ENCODE results near the gene DAAM2. TPM values are rescaled to one million over a fixed set of nuclear protein-coding genes. Genes with fewer than 3 reads are reported as not detected.

Gene DAAM2
- polyA plus RNA-seq, 2 of the 4 experiments (the other 2 are of a cell fraction) = not detected

DNA sequence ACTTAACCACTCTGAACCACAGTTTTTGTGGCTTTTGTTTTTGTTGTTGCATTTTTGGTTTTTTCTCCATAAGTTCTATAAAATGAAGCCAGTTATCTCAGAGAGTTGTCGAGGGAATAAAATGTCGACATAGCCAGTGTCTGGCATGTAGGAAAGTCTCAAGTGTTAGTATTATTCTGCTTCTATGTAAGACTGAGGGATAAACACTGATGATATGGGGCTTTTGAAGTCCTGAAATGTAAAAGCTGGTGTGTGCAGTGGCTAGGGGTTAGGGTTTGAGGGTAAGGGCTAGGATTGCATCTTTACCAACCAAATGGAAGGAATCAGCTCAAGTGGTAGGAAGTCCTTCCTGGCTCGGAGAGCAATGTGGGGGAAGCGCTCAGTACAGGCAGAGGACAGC is 59.2 kb downstream of the DAAM2 start:
- DNase-seq (ENCODE audit: low read depth in 1 of 2, low spot score in 1 of 2) = no peak
- no peaks in the 10 kb centered on the region for H3K4me1 ChIP-seq
- POLR2A ChIA-PET = no interaction called here
- FAIRE-seq = no peak
- 43% methylated on average over 4 of the region's 4 CpGs for WGBS (ENCODE audit: missing lambda C conversion rate)
- CTCF ChIA-PET = no interaction called here
- ATAC-seq = no peak
- TF ChIP-seq ZC3H11A (IDR thresholded peaks at IDR 0.05) (no peak), SREBF2 (IDR thresholded peaks at IDR 0.05) (no peak), CBX8 (IDR thresholded peaks at IDR 0.05) (no peak), CHD4 (IDR thresholded peaks at IDR 0.05; ENCODE audit: borderline replicate concordance) (no peak), EHMT2 (IDR thresholded peaks at IDR 0.05; ENCODE audit: low read depth) (no peak), HDAC2 (IDR thresholded peaks at IDR 0.05) (no peak), JUNB (IDR thresholded peaks at IDR 0.05) (no peak), BHLHE40 (IDR thresholded peaks at IDR 0.05; ENCODE audit: low read depth, low read length) (no peak), FOXS1 (CRISPR knock-in tag; IDR thresholded peaks at IDR 0.05) (no peak), RFX5 (IDR thresholded peaks at IDR 0.05) (no peak), ESRRA (IDR thresholded peaks at IDR 0.05; ENCODE audit: borderline replicate concordance, low read length) (no peak), NFE2L2 (conservative IDR thresholded peaks at IDR 0.05; ENCODE audit: low read length) (no peak), CEBPB (IDR thresholded peaks at IDR 0.05) (no peak), TFCP2L1 (CRISPR knock-in tag; IDR thresholded peaks at IDR 0.05) (no peak)
- TF ChIP-seq, protein P1, sequence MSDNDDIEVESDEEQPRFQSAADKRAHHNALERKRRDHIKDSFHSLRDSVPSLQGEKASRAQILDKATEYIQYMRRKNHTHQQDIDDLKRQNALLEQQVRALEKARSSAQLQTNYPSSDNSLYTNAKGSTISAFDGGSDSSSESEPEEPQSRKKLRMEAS (IDR thresholded peaks at IDR 0.05) = no peak
- no peak overlapping the region for H3K4me3 ChIP-seq
- no peaks in the 10 kb centered on the region for H3K9me3 ChIP-seq
- no peak overlapping the region for H3K4me2 ChIP-seq
- no peak overlapping the region for H3K27ac ChIP-seq

- POLR2A ChIA-PET = no interaction called here
- Histone ChIP-seq H3K9me3 (no peaks in the 10 kb centered on the region), H3K4me1 (no peaks in the 10 kb centered on the region), H3K4me2 (no peak overlapping the region), H3K4me3 (no peak overlapping the region), H3K27ac (no peak overlapping the region)
- CTCF ChIA-PET = interaction anchor here (1.5 kb wide), 1 partner anchor 17 kb away, joined by 3 read pairs; no protein-coding TSS in a partner anchor
- FAIRE-seq = no peak
- no peak for ATAC-seq
- TF ChIP-seq, protein P1 (IDR thresholded peaks at IDR 0.05) = no peak
- no peak for TF ChIP-seq EHF (CRISPR knock-in tag; IDR thresholded peaks at IDR 0.05)
- 44% methylated on average over 6 of the region's 9 CpGs for WGBS (ENCODE audit: missing lambda C conversion rate)
- no peak for DNase-seq (ENCODE audit: low read depth in 1 of 2, low spot score in 1 of 2)
These were observed 60.1 kb downstream of the DAAM2 start for GRCh38 chr6:39852324-39852723.

- Histone ChIP-seq H3K4me2 (no peak overlapping the region), H3K27ac (no peak overlapping the region), H3K4me1 (no peaks in the 10 kb centered on the region), H3K9me3 (no peaks in the 10 kb centered on the region), H3K4me3 (no peak overlapping the region)
- DNase-seq (ENCODE audit: low read depth in 1 of 2, low spot score in 1 of 2) (no peak), FAIRE-seq (no peak), ATAC-seq (no peak)
- ChIA-PET POLR2A (no interaction called here), CTCF (interaction anchor here (1.2 kb wide), 1 partner anchor 12 kb away, joined by 4 read pairs; no protein-coding TSS in a partner anchor)
- TF ChIP-seq ESRRA (IDR thresholded peaks at IDR 0.05; ENCODE audit: borderline replicate concordance, low read length) (no peak), EHMT2 (IDR thresholded peaks at IDR 0.05; ENCODE audit: low read depth) (no peak), NFE2L2 (conservative IDR thresholded peaks at IDR 0.05; ENCODE audit: low read length) (no peak), TFCP2L1 (CRISPR knock-in tag; IDR thresholded peaks at IDR 0.05) (no peak), GATA3 (IDR thresholded peaks at IDR 0.05; ENCODE audit: borderline replicate concordance) (no peak), HDAC2 (IDR thresholded peaks at IDR 0.05) (no peak), ZSCAN20 (CRISPR knock-in tag; IDR thresholded peaks at IDR 0.05) (no peak), TP53 (CRISPR knock-in tag; IDR thresholded peaks at IDR 0.05) (no peak), ATOH8 (CRISPR knock-in tag; IDR thresholded peaks at IDR 0.05; ENCODE audit: low read depth) (no peak), HEYL (CRISPR knock-in tag; IDR thresholded peaks at IDR 0.05) (no peak), PBX3 (IDR thresholded peaks at IDR 0.05) (no peak), MAZ (IDR thresholded peaks at IDR 0.05; ENCODE audit: borderline replicate concordance, low read depth, low read length) (no peak)
- TF ChIP-seq, protein P2, sequence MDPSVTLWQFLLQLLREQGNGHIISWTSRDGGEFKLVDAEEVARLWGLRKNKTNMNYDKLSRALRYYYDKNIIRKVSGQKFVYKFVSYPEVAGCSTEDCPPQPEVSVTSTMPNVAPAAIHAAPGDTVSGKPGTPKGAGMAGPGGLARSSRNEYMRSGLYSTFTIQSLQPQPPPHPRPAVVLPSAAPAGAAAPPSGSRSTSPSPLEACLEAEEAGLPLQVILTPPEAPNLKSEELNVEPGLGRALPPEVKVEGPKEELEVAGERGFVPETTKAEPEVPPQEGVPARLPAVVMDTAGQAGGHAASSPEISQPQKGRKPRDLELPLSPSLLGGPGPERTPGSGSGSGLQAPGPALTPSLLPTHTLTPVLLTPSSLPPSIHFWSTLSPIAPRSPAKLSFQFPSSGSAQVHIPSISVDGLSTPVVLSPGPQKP (IDR thresholded peaks at IDR 0.05; ENCODE audit: low read depth, low read length) = no peak
- TF ChIP-seq, protein P3, sequence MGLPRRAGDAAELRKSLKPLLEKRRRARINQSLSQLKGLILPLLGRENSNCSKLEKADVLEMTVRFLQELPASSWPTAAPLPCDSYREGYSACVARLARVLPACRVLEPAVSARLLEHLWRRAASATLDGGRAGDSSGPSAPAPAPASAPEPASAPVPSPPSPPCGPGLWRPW (IDR thresholded peaks at IDR 0.05) = no peak
- 6% methylated on average over 3 of the region's 3 CpGs for WGBS (ENCODE audit: missing lambda C conversion rate)
These were observed 61.4 kb downstream of the DAAM2 start for GRCh38 chr6:39853604-39854003.
